A549 treated with AZD9567 at 1 μM for 4 hours (cell line): ENCODE results near the gene POC1B. TPM values are rescaled to one million over a fixed set of nuclear protein-coding genes. Genes with fewer than 3 reads are reported as not detected.

Experiments used
- total RNA-seq: library from RNA; stranded (reverse); fragments of 200-300 nt; extraction: Qiagen RNA extraction; gene quantifications from 5 replicates; pipeline ENCODE4 v1.2.3, GENCODE V29; 2022; ENCODE audit not compliant: insufficient read depth

POC1B gene
- 14.1 to 18.9 TPM (median 17.7 TPM) in 5 replicates for total RNA-seq

GRCh38 chr12:89525824-89526770, at the start of gene POC1B:
Gene POC1B (minus strand): TSS chr12:89526047. CDS start chr12:89525895, 152 bp downstream.

DNA sequence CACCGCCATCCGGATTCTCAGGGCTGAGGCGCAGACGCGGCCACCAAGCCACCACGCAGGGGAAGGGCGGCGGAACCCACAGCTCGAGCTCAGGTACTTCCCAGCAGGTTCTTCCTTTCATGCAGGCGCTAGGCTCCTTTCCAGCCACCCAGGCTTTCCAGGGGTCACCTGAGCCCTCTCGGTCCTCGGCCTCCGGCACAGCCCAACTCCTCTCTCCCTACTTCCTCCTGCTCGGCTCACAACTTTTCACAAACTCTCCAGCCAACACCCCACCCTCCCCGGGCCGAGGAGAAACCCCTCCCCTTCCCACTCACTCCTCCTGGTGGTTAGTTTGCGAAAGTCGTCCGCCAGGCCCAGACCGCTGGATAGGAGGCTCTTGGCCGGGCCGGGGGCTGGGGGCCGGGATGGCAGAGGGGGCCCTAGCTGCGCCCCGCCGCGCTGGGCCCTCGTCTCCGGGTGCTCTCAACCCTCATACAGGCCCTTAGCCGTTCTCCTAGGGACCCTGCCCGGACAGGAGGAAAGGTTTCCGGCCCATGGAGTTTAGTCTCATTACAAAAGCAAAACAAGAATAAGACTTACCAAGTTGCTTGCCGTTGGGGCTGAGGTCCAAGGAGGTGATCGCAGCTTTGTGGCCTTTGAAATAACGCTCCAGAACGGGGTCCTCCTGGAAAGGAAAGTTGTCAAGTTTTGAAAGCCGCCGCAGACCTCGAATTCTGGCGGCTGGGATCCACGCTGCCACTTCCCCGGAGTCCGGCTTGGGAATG, 1.1 kb downstream of the POC1B start, which contains the start of gene GALNT4:
TSS of gene GALNT4 (minus strand) at position 256 of the 764 bp plus-strand sequence. CDS start at position 9, 247 bp downstream.

Other genes with a start within 250 kb of the POC1B start
- gene DUSP6, start 173.5 kb downstream of the POC1B start, total RNA-seq = 8.3 to 12.5 TPM (median 11.4 TPM) in 5 replicates
- 7.9 to 12.4 TPM (median 11.4 TPM) in 5 replicates for gene GALNT4, start 1.3 kb downstream of the POC1B start, total RNA-seq
- gene ATP2B1, start 182.8 kb upstream of the POC1B start, total RNA-seq = 48.4 to 78.1 TPM (median 56.1 TPM) in 5 replicates